ENCODE results near the gene MYL6. TPM values are rescaled to one million over a fixed set of nuclear protein-coding genes. Genes with fewer than 3 reads are reported as not detected.
A peak's percentile ranks its signal among the peaks of the same experiment; 100 is the strongest.

The MYL6 gene
- total RNA-seq, 2 donors from 2014 or later = 1,587 to 1,792 TPM

- peaks cover 10 to 26% of the 10 kb centered on the region in 2 donors for H3K36me3 ChIP-seq
- no peak for TF ChIP-seq POLR2A (IDR thresholded peaks at IDR 0.05)
- TF ChIP-seq POLR2AphosphoS5 (IDR thresholded peaks at IDR 0.05) = peak; percentile 45
- peak overlapping the region; percentile 97 to 98 for H3K27ac ChIP-seq
- no peak for DNase-seq (ENCODE audit: low spot score)
- intact Hi-C loops (cut with DNase I) = no loop called here
- H3K27me3 ChIP-seq (replicated peaks; ENCODE audit: insufficient read depth) = no peaks in the 10 kb centered on the region
- WGBS = 49% methylated on average over 11 of the region's 11 CpGs
- H3K4me1 ChIP-seq (replicated peaks) = peaks cover 12% of the 10 kb centered on the region
- no peak overlapping the region for H3K4me3 ChIP-seq
- no peaks in the 10 kb centered on the region for H3K9me3 ChIP-seq
These were observed 4.5 kb downstream of the MYL6 start for GRCh38 chr12:56162468-56163290.

GRCh38 chr12:56163533-56164344 lies 5.6 kb downstream of the MYL6 start:
- Histone ChIP-seq H3K4me1 (replicated peaks) (peaks cover 12% of the 10 kb centered on the region), H3K27ac (no peak overlapping the region), H3K27me3 (replicated peaks; ENCODE audit: insufficient read depth) (no peaks in the 10 kb centered on the region), H3K9me3 (no peaks in the 10 kb centered on the region), H3K36me3 (peaks cover 10 to 26% of the 10 kb centered on the region in 2 donors), H3K4me3 (no peak overlapping the region)
- WGBS = 66% methylated on average over 11 of the region's 11 CpGs
- DNase-seq (ENCODE audit: low spot score) = no peak
- TF ChIP-seq CTCF (IDR thresholded peaks at IDR 0.05) (no peak), POLR2A (IDR thresholded peaks at IDR 0.05) (no peak), POLR2AphosphoS5 (IDR thresholded peaks at IDR 0.05) (no peak)
- intact Hi-C loops (cut with DNase I) = no loop called here

GRCh38 chr12:56164345-56164729 lies 6.2 kb downstream of the MYL6 start:
- TF ChIP-seq POLR2A (IDR thresholded peaks at IDR 0.05) = no peak
- Histone ChIP-seq H3K4me1 (replicated peaks) (peaks cover 12% of the 10 kb centered on the region), H3K27ac (no peak overlapping the region)

GRCh38 chr12:56165369-56165768 lies 7.2 kb downstream of the MYL6 start:
- no peaks in the 10 kb centered on the region for H3K9me3 ChIP-seq
- H3K27ac ChIP-seq = no peak overlapping the region
- TF ChIP-seq POLR2AphosphoS5 (IDR thresholded peaks at IDR 0.05) (no peak), CTCF (IDR thresholded peaks at IDR 0.05) (no peak), POLR2A (IDR thresholded peaks at IDR 0.05) (no peak)
- WGBS = 54% methylated on average over 4 of the region's 4 CpGs
- intact Hi-C loops (cut with DNase I) = no loop called here
- no peak for DNase-seq (ENCODE audit: low spot score)
- H3K4me1 ChIP-seq (replicated peaks) = peaks cover 2% of the 10 kb centered on the region
- H3K27me3 ChIP-seq (replicated peaks; ENCODE audit: insufficient read depth) = no peaks in the 10 kb centered on the region
- H3K36me3 ChIP-seq = peaks cover 15 to 19% of the 10 kb centered on the region in 2 donors
- no peak overlapping the region for H3K4me3 ChIP-seq

More at GRCh38 chr12:56164345-56164729, 6.2 kb downstream of the MYL6 start:
- Histone ChIP-seq H3K27me3 (replicated peaks; ENCODE audit: insufficient read depth) (no peaks in the 10 kb centered on the region), H3K4me3 (no peak overlapping the region), H3K9me3 (no peaks in the 10 kb centered on the region), H3K36me3 (peaks cover 10 to 26% of the 10 kb centered on the region in 2 donors)
- intact Hi-C loops (cut with DNase I) = no loop called here
- 89% methylated on average over 17 of the region's 17 CpGs for WGBS
- DNase-seq (ENCODE audit: low spot score) = no peak

GRCh38 chr12:56169229-56169759 lies 11.1 kb downstream of the MYL6 start:
- no peak overlapping the region for H3K27ac ChIP-seq
- no peaks in the 10 kb centered on the region for H3K27me3 ChIP-seq (replicated peaks; ENCODE audit: insufficient read depth)
- DNase-seq (ENCODE audit: low spot score) = no peak
- no peak overlapping the region for H3K4me3 ChIP-seq
- H3K36me3 ChIP-seq = peaks cover 28 to 45% of the 10 kb centered on the region in 2 donors
- 92% methylated on average over 11 of the region's 11 CpGs for WGBS
- H3K9me3 ChIP-seq = no peaks in the 10 kb centered on the region
- no peak for TF ChIP-seq CTCF (IDR thresholded peaks at IDR 0.05)
- TF ChIP-seq POLR2AphosphoS5 (IDR thresholded peaks at IDR 0.05) = no peak
- TF ChIP-seq POLR2A (IDR thresholded peaks at IDR 0.05) = no peak
- no peaks in the 10 kb centered on the region for H3K4me1 ChIP-seq (replicated peaks)
- intact Hi-C loops (cut with DNase I) = no loop called here
